Measurements from ENCODE around the gene FIGN.

FIGN gene

DNA sequence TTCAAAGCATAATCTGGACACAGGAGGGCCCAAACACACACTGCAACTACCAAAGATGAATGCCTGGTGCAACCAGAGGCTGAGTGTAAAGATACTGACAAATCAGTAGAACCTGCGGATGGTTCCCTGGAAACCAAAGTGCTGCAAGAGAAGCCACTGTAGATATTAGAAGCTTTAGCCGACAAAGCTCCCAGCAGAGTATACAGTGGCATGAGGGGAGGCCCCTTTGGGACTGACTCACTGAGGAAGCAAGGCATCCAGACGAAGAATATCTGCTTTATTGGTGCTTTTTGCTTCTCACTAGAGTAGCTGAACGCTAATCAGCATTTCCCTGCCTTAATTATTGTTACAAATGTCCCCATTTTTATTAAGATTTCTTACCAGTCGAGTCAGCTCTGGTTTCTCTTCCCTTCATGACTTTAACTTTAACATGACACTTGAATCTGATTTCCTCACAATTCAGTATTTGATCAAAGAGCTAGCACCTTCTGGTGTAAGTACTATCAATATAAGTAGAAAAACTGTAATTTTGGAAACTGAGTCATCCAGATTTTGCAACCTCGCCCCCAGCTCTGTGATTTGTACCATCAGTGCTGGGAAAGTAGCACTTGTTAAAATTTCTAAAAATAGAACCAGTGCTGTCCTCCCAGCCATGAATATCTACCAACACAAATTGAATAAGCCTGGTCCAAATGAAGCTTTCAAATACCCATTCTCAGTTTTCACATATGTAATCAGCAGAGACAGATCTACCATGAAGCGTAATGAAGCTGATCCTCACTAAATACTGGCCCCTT, 34.2 kb downstream of the FIGN start:
- no peak for DNase-seq

DNA sequence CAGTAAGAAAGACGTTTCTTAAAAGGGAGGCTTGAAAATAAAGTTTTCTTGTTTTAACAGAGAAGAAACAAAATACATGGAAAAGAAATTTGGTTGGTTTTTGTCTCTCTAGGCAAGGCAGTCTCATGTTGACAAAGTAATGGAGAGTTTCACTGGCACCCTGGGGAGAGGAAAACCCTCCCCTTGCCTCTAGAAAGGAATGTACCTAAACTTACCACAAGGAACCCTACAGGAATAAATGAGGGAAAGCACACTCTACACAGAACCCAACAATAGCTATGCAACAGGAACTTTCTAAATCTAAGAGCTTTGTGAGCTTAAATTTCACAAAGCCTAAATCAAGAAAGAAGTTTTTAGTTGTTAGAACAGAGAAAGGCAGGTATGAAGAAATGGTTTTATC, 37.0 kb downstream of the FIGN start:
- DNase-seq = no peak

GRCh38 chr2:163697846-163698637, 37.8 kb downstream of the FIGN start:
- DNase-seq = no peak

- no peak for DNase-seq
These were observed 38.4 kb downstream of the FIGN start for GRCh38 chr2:163697429-163697828.

DNA sequence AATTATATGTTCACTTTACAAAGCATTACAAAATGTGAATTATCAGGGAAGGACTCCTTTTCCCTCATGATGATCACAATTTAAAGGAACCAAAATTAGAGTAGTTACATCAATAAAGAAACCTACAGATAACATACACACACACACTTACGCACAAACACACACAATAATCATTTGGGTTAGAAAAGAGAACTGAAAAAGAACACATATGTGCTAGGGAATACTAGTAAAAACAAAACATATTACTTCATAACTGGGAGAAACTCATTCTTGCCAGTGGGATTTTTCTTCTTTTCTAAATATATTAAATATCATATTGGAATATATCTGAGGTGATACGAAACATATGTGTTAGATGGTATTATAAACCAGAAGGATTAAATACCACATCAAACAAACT, 42.3 kb downstream of the FIGN start:
- DNase-seq = no peak

DNA sequence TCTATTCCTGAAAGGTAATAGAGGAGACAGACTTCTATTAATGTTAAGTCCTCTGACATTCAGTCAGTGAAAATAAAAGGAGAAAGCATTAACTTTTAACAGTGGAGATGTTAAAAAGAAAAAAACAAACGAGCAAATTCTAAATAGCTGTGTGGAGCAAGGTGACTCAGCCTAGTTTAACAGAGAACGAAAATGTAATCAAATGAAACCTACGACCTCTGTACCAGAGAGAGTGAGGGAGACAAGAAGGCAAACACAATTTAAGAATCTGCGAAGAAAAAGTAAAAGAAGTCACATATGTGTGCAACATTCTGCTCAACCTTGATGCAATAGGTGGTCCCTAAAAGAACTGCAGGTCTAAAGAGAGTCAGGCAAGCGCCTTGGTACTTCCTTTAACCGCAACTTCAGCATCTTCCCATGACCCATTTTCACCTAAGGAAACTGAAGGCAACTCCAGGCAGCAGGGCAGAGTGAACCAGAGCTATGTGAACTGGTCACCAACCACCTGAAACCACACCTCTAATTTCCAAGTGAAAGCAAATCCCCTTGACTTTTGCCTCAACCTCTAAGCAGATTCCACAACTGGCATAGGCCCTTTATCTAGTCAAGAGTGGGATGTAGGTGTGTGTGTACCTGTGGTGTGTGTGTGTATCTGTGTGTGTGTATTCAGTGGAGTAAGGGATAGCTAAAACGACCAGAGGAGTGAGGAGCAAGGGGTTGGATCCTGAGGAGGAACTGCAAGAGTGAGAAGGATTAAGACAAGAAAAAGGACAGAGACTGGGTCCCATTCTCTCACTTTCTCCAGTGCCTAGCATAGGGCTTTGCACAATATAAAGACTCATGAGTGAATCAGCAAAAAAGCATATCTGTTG, 43.0 kb downstream of the FIGN start:
- no peak for DNase-seq

GRCh38 chr2:163692081-163692480, 43.7 kb downstream of the FIGN start:
- no peak for DNase-seq

- DNase-seq = no peak
These were observed 44.9 kb downstream of the FIGN start for GRCh38 chr2:163690896-163691295.

GRCh38 chr2:163687217-163687616, 48.6 kb downstream of the FIGN start:
- DNase-seq = no peak

DNA sequence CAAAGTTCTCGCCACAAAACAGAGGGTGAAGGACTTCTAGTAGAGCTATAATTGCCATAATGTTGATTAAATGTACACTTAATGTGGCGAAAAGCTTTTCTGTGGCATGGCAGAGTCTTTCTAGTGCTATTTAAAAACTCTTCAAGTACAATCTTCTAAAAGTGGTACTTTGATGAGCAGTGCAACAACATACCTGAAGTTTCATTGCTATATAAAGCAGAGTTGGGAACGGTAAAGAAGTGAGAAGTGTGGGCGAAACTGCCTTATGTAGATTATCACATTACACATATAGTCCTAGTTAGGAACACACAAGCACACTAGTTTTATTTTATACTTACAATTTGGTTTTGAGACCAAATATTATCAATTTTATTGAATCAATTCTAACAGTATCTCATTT, 49.5 kb downstream of the FIGN start:
- no peak for DNase-seq

DNA sequence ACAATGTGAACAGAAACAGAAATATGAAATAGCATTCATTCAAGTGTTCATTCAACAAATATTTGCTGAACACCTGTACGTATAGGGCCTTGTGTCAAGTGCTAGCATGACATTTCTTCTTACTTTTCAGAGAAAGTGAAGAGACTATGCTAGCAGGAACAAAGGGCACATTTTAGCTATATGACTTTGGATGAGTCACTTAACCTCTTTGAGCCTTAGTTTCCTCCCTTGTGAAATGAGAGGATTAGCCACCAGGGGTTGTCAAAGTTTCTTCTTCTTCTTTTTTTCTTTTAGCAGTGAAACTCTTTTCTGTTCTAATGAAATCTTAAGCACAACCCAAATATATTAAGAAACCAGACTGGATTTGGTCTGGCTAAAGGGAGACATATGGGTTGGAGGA, 53.1 kb downstream of the FIGN start:
- no peak for DNase-seq

GRCh38 chr2:163681745-163682144, 54.1 kb downstream of the FIGN start:
- no peak for DNase-seq

GRCh38 chr2:163675388-163675787, 60.4 kb downstream of the FIGN start:
- DNase-seq = no peak

- DNase-seq = no peak
These were observed 62.3 kb downstream of the FIGN start for GRCh38 chr2:163673522-163673921.

DNA sequence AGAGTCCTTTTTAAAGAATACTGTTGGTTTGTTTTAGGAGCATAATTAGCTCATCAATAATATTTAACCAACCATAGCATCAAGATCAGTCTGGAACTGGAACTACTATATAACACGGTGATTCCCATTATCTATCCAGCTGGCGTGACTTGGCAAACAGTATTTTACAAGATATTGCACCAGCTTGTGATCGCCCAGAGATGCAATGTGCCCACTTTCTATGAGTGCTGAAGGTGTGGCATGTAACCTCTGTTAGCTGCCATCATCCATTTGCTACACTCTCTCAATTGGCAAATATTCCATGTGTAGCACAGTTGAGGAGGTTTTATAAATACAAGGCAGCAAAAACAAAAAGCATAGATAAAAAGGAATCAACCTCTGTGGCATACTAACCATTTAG, 64.9 kb downstream of the FIGN start:
- DNase-seq = no peak

- DNase-seq = no peak
These were observed 66.3 kb downstream of the FIGN start for GRCh38 chr2:163669506-163669905.

DNA sequence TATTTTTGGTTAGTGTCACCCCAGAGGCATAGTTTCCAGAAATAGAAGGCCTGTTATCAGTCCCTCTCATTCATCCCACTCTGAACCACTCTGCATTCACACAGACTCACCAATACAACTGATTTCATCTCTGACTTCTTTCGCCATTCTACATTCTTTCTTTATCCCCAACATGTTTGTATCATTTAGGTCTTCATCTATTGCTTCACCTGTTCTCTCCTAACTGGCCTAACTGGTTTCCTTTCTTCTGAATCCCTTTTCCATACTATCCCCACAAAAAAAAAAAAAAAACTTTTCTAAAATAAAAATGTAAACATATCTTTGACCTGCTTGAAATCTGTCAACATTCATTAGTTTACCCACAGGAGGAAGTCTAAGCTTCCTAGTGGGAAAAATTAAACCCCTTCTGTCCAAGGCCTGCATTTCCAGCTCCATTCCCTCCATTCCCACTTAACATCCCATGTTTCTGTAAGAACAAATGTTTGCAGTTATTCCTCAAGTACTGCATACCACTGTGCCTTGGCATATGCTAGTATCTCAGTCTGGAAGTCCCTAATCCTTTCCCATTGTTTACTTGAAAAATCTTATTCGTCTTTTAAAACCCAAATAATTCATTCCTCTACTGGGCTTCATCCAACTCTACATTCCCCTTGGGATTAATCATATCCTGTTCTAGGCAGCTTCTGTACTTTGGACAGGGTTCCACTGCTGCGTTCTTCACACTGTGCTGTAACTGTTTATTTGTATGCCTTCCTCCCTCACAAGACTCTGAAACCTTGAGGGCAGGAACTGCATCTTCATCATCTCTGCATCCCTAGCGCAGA, 68.5 kb downstream of the FIGN start:
- DNase-seq = no peak

DNA sequence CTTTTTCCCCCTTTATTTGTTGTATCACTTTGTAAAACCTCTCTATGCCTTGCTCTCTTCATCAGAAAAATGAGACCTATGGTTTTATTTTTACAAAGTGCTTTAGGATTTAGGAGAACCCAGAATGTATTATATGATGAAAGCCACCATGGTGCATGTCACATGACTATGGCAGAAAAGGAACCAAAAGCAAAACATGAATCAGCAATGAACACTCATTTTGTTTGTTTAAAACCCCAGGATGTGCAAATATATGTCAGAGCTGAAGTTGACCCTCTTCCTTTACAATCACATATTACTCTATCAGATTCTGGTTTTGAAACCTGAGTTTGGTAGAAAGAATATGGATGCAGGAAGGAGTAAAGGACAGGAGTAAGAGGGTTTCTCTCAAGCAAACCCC, 70.0 kb downstream of the FIGN start:
- no peak for DNase-seq

DNA sequence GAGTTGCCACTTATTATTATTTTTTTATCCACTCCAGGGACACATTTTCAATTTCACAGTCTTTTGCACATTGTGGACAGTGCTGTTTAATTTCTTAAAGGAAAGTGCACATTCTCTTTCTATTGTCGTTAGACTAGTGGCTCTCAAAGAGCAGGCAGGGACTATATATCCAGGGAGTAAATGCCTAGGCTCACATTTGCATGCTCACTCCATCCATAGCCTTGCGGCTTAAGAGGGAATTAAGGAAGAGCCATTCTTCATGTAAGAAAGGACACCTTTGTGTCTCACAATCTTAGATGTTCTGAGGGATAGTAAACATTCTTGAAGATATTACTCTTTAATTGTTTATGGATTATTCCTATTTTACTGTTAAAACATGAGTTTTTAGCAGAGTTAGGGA, 70.8 kb downstream of the FIGN start:
- DNase-seq = no peak

- DNase-seq = no peak
These were observed 71.2 kb downstream of the FIGN start for GRCh38 chr2:163664610-163665009.

DNA sequence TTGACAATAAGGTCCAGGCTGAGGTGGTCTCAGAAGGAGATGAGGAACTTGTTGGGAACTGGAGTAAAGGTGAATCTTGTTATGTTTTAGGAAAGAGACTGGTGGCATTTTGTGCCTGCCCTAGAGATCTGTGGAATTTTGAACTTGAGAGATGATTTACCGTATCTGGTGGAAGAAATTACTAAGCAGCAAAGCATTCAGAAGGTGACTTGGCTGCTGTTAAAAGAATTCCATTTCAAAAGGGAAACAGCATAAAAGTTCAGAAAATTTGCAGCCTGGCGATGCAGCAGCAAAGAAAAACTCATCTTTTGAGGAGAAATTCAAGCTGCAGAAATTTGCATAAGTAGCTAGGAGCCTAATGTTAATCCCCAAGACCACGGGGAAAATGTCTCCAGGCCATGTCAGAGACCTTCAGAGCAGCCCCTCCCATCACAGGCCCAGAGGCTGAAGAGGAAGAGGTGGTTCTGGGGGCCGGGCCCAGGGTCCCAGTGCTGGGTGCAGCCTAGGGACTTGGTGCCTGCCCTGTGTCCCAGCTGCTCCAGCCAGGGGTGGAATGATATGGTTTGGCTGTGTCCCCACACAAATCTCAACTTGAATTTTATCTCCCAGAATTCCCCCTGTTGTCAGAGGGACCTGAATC, 73.5 kb downstream of the FIGN start:
- DNase-seq = no peak

DNA sequence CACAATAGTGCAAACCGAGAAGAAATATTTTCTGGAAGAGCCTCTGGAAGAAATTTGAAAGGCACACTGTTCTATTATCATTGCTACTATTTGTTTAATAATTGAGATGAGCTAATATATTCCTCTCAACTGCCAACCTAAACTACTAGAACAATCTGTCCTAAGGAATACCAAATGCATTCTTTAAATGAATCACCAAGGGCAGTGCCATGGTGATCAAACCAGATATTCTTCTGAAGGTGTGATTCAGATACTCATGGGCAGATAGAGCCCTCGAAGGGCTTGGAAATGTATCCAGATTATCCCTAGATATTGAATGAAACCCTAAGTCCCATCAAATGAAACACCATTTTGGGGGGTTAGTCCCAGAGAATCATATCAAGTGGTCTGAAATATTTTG, 76.6 kb downstream of the FIGN start:
- no peak for DNase-seq

Measured in CD4-positive, alpha-beta T cell treated with Interleukin-17A for 4 hours (primary cell).